ENCODE measurements around the gene RPS27L.

The RPS27L gene

GRCh38 chr15:63157118-63157843 is at the start of gene RPS27L:
RPS27L (minus strand) TSS chr15:63157477; CDS start chr15:63157405, 72 bp downstream.
- DNase-seq, result peak; percentile 93

DNA sequence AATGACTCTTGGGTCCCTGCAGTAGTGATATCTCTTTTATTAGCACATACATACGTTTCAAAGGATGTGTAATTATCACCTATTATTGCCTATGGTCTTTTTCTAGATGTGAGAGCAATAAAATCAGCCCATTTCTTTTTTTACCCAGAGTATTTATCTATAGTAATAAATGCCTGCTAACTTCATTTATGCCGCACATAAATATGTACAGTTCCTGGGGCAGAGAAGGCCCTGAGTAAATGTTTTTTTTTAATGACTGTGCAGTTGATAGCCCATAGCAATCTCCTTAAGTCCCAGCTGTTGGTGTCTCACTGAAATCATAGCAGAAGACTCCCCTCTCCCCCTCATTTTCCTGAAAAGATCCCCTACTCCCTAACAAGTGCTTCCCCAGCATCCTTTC is 48.8 kb upstream of the RPS27L start:
- no peak for DNase-seq

- DNase-seq, result no peak
Observed at GRCh38 chr15:63203451-63204090, 46.3 kb upstream of the RPS27L start.

DNA sequence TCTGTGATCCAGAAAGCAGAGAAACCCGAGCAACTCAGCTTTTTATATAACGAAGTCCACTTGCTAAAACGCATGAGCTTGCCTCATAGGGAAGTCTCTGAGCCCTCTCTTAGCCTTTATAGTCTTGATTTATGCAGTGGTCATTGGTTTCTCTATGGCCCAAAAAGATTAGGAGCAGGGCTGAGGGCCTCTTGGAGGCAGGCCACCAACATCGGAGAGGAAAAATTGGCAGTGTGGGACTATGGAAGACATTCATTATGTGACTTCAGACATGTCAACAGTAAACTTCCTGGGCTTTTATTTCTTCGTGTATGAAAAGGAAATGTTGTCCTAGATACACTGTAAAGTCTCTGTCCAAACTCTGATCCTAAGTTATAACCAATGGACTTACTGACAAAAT is 45.6 kb upstream of the RPS27L start:
- DNase-seq, result no peak

DNA sequence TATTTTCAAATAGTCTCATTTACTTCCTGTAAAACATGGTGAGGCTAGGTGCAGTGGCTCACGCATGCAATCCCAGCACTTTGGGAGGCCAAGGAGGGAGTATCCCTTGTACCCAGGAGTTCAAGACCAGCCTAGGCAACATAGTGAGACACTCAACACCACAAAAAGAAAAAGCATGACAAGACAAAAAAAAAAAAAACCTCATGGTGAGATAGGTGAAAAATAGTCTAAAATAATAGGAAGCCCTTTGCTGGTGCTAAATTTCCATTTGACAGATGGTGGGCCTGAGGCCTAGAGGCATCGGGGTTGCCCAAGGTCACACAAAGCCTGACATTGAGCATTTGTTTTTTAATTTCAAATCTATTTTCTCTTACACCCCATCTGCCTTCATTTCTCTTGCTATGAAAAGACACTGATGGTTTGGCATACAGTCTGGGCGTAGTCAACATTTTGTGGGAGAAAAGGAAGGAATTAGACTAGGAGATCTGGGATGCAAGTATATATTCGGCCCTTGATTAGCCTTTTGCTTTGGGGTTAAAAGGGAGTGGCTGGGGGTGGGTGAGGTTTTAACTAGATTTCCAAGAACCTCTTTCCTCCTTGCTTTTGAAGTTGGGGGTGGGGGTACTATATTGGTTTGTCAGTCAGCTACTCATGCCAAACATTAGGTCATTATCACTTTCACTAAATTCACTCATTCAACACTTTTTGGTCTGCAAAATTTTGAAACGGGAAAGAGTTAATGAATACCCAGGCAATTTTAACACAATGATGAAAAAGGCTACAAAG is 43.4 kb upstream of the RPS27L start:
- DNase-seq, result no peak

DNA sequence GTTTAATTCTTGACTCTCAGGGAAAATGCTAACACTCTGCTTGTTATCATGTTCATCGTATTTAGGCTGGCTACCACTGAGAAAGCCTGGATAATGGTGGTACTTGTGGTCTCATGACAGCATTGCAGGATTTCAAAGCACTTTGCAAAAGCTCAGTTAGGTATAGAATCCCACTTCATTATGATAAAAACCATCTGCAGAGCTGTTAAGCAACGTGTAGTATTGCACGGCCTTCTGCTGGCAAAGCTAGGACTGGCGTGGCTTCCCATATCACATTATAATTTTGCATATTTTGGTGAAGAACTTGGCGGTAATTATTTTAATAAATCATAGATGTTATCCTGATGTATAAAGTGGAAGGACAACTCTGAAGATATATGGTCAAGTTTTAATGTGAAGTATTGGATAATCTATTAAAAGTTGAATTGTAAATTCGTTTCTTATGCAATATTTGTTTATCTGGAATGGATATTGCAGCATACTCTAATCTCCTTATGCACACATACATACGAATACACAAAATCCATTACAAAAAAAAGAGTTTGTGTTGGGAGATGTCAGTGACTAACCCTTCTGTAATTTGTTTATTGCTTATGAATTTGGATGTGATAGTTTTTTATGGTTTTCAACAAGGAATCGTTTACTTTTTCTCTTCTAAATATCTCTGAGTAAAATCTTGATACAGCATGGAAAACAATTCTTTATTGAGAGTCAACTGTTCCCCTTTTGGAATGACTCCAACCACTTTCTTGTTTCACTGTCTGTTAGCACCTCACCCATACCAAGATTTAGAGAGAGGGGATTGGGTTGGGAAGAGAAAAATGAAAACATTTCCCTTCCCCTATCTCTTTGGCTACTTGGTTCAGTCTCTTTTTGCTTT is 41.3 kb upstream of the RPS27L start:
- no peak for DNase-seq

DNA sequence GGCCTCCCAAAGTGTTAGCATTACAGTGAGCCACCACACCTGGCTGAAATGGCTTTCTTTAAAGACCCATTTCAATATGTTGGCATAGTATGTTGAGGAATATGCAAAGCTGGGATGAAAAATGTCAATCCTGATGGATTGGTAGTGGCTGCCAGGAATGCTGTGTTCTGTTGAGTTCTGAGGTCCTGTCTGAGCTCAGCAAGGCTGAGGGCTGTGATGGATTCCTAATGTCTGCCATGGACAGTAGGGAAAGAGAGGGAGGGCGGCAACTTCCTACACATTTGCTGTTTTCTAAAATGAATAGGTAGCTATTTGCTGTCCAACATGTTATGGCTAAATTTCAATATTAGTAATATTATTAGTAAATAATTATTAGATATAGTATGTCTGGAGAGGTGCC is 40.3 kb upstream of the RPS27L start:
- no peak for DNase-seq

- no peak for DNase-seq
Observed at GRCh38 chr15:63196842-63197241, 39.6 kb upstream of the RPS27L start.

GRCh38 chr15:63195569-63196015 is 38.3 kb upstream of the RPS27L start:
- no peak for DNase-seq

DNA sequence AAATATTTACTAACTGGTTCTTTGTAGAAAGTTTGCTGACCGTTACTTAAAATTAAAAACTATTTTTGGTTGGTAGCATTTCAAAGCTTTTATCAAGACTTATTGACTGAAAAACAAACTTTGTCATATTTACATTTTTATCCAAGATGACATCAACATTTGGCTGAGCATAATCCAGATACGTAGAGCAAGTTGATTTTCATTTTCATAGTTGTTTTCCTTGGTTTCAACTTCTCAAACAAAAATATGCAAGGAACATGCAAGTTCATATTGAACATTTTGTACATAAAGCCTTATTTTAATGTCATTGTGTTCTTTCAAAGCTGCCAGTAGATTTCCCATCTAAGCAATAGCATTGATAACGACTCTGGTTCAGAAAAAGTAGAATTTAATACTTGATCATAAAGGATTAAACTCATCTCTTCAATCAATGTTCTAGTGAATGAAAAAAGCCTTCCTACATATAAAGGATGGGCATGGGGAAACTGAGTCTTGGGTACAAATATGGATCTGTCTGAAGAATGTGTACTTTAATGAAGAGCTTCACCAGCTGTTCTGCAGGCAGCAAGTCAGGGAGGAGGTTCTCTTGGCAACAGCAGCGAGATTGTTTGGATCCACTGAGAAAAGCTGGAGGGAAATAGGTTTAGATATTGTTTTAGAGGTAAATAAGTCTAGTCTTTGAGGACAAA is 37.7 kb upstream of the RPS27L start:
- no peak for DNase-seq

DNA sequence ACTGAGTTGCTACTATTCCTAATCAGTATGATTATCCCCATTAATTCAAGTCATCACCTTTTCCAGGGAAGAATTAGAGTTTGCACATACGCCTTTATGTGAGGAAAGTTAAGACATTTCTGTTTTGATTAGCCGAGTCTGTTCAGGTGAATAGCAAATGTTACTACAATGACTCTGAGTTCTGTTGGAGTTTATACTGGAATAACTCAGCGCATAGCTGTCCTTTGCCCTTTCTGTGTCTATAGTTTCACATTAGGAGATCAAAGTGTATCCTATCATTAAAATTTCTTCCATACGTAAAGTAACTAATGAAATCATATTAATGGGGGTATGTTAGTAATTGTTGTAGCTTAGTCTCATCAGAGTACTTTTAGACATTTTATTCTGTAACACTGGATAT is 37.0 kb upstream of the RPS27L start:
- DNase-seq, result no peak

DNA sequence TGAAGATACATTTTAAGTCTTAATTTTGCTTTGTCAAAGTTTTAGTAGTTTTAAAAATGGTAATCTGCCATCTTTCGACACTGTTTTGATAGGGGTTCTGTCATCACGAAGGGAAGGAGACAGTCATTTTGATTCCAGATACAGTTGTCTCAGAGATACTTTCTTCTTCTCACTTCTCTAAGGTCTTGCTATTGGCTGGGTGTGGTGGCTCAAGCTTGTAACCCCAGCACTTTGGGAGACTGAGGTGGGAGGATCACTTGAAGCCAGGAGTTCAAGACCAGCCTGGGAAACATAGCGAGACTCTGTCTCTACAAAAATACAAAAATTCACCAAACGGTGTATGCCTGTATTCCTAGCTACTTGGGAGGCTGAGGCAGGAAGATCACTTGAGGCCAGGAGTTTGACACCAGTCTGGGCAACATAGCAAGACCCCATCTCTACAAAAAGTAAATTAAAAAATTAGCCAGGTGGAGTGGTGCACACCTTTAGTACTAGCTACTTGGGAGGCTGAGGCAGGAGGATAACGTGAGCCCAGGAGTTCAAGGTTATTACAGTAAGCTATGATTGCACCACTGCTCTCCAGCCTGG is 35.4 kb upstream of the RPS27L start:
- no peak for DNase-seq

DNA sequence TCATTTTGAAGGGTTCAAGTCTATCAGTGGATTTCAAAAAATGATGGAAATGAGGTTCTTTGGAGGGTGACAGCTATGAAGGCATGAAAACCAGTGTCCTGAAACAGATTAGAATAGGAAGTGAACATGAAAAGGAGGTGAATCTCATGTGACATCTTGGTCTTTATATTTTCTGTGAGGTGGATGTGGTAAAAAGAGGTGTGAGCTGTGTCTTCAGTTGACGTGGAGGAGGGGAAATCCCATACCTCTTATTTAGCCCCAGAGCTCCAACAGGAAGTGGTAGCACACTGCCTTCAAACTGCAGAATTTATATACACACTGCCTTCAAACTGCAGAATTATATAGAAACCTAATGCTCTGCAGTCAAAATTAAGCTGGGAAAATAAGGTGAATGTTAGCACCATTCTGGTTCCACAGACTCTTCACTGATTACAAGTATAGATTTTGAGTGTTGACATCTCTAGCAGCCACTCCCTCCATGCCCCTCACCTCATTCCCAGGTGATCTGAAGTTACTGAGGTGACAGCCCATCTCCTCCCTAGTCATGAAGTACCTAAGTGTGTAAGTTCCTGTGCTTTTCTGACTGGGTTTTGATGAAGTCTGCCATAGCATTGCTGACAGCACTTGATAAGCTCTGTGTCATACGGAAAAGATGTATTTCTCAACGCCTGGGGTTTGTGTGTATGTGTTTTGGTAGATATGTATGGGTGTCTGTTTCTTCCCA is 34.8 kb upstream of the RPS27L start:
- no peak for DNase-seq

DNA sequence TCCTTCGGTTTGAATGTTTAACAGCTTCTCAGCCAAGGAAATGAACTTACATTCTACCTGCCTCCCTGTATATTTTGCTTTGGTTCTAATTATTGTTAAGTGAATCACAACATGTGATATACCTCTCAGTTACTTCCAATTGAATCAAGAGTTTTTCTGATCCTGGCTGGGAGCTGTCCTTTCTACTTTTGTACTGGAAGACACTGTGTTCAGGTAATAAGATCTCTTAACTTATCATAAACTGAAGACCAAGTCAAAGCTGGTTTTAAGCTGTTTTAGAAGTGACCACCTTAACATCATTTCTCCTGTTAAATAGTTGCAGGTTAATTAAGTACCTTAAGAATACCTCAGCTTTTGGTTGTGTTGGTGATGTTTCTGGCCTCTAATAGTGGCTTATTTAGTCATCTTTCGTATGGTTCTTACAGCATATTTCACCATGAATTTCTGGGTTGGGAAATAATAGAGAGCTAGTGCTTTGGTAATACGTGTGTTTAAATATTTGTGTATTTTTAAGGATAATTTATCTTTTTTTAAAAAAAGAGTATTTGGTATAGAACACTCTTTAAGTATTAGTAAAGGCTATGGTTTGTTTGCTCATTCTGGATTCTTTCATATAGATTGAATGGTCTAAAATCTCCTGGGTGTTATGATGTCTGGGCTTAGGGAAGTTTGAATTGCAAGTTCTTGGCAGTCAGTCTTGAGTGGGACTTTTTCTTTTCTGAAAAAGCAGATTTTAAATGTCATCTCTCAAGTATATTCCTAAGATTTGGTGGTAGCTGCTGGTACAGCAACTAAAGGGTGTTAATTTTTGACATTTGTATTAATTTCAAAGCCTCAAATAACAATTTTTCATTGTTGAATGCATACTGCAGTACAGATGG is 33.7 kb upstream of the RPS27L start:
- DNase-seq, result no peak

- no peak for DNase-seq
Observed at GRCh38 chr15:63189941-63190768, 32.9 kb upstream of the RPS27L start.

DNA sequence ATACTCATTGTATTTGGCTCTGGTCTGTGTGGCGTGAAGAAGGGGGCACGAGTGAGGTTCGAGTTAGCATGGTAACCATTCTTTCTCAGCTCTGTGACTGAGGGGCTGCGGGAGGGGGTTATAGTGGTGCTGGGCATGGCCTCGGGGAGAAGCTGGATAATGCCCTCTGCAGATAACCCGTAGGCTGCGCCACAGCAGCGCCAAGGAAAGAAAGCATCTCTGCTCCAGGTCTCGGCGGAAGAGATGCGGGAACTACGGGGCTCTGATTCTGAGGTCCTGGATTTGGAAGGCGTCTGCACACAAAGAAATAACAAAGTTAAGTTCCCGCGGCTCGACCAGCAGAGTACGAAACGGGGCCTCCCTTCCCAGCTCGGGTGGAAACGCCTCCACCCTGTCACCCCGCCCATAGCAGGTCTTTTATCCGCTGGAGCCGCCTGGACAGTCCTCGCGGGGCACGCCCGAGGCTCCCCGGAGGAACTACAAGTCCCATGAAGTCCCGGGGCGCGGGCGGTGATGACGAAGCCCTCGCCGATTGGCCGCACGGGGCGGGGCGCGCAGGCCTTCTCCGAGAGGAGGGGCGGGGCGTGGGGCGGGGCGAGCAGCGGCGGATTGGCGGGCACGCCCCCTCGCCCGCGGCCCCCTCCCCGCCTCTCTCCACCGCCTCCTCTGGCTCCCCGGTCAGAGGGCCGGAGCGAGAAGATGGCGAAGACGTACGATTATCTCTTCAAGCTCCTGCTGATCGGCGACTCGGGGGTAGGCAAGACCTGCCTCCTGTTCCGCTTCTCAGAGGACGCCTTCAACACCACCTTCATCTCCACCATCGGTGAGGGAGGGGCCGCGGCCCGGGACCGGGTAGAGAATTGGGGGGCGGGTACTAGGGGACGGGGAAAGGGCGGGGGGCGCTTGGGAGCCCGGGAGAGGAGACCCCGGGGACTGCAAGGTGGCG is 31.9 kb upstream of the RPS27L start, which contains the start of gene RAB8B:
TSS of gene RAB8B (plus strand) at position 681 of the 946 bp plus-strand sequence. CDS start at position 700, 19 bp downstream.
- peak; percentile 99 for DNase-seq

GRCh38 chr15:63188247-63188925 is 31.1 kb upstream of the RPS27L start:
- no peak for DNase-seq
